Liver (tissue), 9 donors: ENCODE data around the gene CRADD. TPM values are rescaled to one million over a fixed set of nuclear protein-coding genes. Genes with fewer than 3 reads are reported as not detected.

Source experiments
- DNase-seq: peaks from one replicate; pipeline ENCODE4 v3.0.0-alpha.2; 2017; ENCODE audit warnings: low spot score
- H3K27ac ChIP-seq, 2 donors: one replicate each; pipeline ENCODE4 v1.7.0; 2013; ENCODE audit warnings: inconsistent platforms in 2 of 2, low read length in 2 of 2, control low read depth in 1 of 2, low read depth in 1 of 2, mild to moderate bottlenecking in 1 of 2
- H3K27me3 ChIP-seq, 4 donors: one replicate each; pipeline versions ENCODE4 v1.6.1 to v1.7.0; 2013; ENCODE audit warnings: low read length in 3 of 4, inconsistent platforms in 1 of 4, mild to moderate bottlenecking in 1 of 4, moderate library complexity in 1 of 4; ENCODE audit not compliant: control insufficient read depth in 4 of 4, insufficient read depth in 4 of 4
- H3K36me3 ChIP-seq, 4 donors: one replicate each; pipeline versions ENCODE4 v1.6.1 to v1.7.0; 2013; ENCODE audit warnings: low read length in 3 of 4, mild to moderate bottlenecking in 3 of 4, low read depth in 1 of 4, moderate library complexity in 1 of 4; ENCODE audit not compliant: control insufficient read depth in 4 of 4, insufficient read depth in 3 of 4
- H3K4me1 ChIP-seq, 4 donors: one replicate each; pipeline versions ENCODE4 v1.6.1 to v1.7.0; 2013; ENCODE audit warnings: low read length in 3 of 4, mild to moderate bottlenecking in 3 of 4, moderate library complexity in 1 of 4; ENCODE audit not compliant: control insufficient read depth in 4 of 4, insufficient read depth in 4 of 4
- H3K4me3 ChIP-seq, 3 donors: one replicate each; pipeline versions ENCODE4 v1.6.1 to v1.7.0; 2013; ENCODE audit warnings: low read length in 3 of 3, control low read depth in 1 of 3, low read depth in 1 of 3, mild to moderate bottlenecking in 1 of 3
- H3K9ac ChIP-seq, 2 donors: one replicate each; pipeline ENCODE4 v1.7.0; 2013; ENCODE audit warnings: low read length in 2 of 2, mild to moderate bottlenecking in 2 of 2, moderate library complexity in 2 of 2, control low read depth in 1 of 2, low read depth in 1 of 2
- H3K9me3 ChIP-seq, 4 donors: one replicate each; pipeline versions ENCODE4 v1.6.1 to v1.7.0; 2013; ENCODE audit warnings: low read length in 3 of 4; ENCODE audit not compliant: control insufficient read depth in 4 of 4
- CTCF ChIP-seq: fragments of 150-350 bp; IDR thresholded peaks from 2 replicates; pipeline ENCODE4 v1.5.1; 2017; ENCODE audit warnings: improper control_type of control experiment, low read depth, low read length; ENCODE audit not compliant: missing input control
- EGR1 ChIP-seq, 2 donors: IDR thresholded peaks; 2 replicates each; pipeline ENCODE4 v1.6.1; 2016 to 2018; ENCODE audit warnings: antibody characterized with exemption in 2 of 2, low read depth in 2 of 2
- FOXA1 ChIP-seq: IDR thresholded peaks from 2 replicates; pipeline ENCODE4 v1.6.1; 2016; ENCODE audit warnings: antibody characterized with exemption
- FOXA2 ChIP-seq: IDR thresholded peaks from 2 replicates; pipeline ENCODE4 v1.6.1; 2016; ENCODE audit warnings: antibody characterized with exemption
- GABPA ChIP-seq, 2 donors: IDR thresholded peaks in 1 of 2; conservative IDR thresholded peaks in 1 of 2; 2 replicates each; pipeline ENCODE4 v1.6.1; 2016; ENCODE audit warnings: antibody characterized with exemption in 2 of 2, mild to moderate bottlenecking in 1 of 2, moderate library complexity in 1 of 2
- HNF4A ChIP-seq, 2 donors: conservative IDR thresholded peaks; 2 replicates each; pipeline ENCODE4 v1.6.1; 2016; ENCODE audit warnings: antibody characterized with exemption in 2 of 2, mild to moderate bottlenecking in 2 of 2
- HNF4G ChIP-seq: IDR thresholded peaks from 2 replicates; pipeline ENCODE4 v1.6.1; 2016; ENCODE audit warnings: antibody characterized with exemption
- JUND ChIP-seq, 2 donors: IDR thresholded peaks; 2 replicates each; pipeline ENCODE4 v1.6.1; 2016; ENCODE audit warnings: antibody characterized with exemption in 2 of 2
- MAX ChIP-seq: IDR thresholded peaks from 2 replicates; pipeline ENCODE4 v1.6.1; 2016; ENCODE audit warnings: antibody characterized with exemption
- NR2F2 ChIP-seq: IDR thresholded peaks from 2 replicates; pipeline ENCODE4 v1.6.1; 2016; ENCODE audit warnings: antibody characterized with exemption
- RAD21 ChIP-seq, 2 donors: IDR thresholded peaks; 2 replicates each; pipeline ENCODE4 v1.6.1; 2016; ENCODE audit warnings: antibody characterized with exemption in 2 of 2, mild to moderate bottlenecking in 2 of 2
- RXRA ChIP-seq, 2 donors: IDR thresholded peaks; 2 replicates each; pipeline ENCODE4 v1.6.1; 2017 to 2018; ENCODE audit warnings: antibody characterized with exemption in 2 of 2, mild to moderate bottlenecking in 1 of 2
- SP1 ChIP-seq: IDR thresholded peaks from 2 replicates; pipeline ENCODE4 v1.6.1; 2018; ENCODE audit warnings: antibody characterized with exemption, mild to moderate bottlenecking
- TAF1 ChIP-seq: conservative IDR thresholded peaks from 2 replicates; pipeline ENCODE4 v1.6.1; 2016; ENCODE audit warnings: antibody characterized with exemption, mild to moderate bottlenecking
- YY1 ChIP-seq: IDR thresholded peaks from 2 replicates; pipeline ENCODE4 v1.6.1; 2016; ENCODE audit warnings: antibody characterized with exemption, mild to moderate bottlenecking
- ZBTB33 ChIP-seq: IDR thresholded peaks from 2 replicates; pipeline ENCODE4 v1.6.1; 2016; ENCODE audit warnings: antibody characterized with exemption
- WGBS: extraction: QIAGEN DNeasy Blood & Tissue Kit; methylation state at CpG from one replicate; pipeline ENCODE4 v1.1.7; 2013; 5-methylcytosine and 5-hydroxymethylcytosine counted together
- polyA plus RNA-seq, 2 donors: library from polyadenylated mRNA; stranded (reverse) in 1 of 2; unstranded in 1 of 2; fragments of 200-250 nt in 1 of 2; fragments of >200 nt in 1 of 2; fragmentation: Nextera tagmentation in 1 of 2; extraction: Ambion mirVana in 1 of 2; gene quantifications; one replicate each; pipeline versions ENCODE4 v1.2.1 to v1.2.3, GENCODE V29; 2013 to 2015
- total RNA-seq, 2 donors: library from RNA; depleted of rRNA; stranded (reverse); fragments of >200 nt; gene quantifications; one replicate each; pipeline ENCODE4 v1.2.3, GENCODE V29; 2014
- TF ChIP-seq, protein P1 (sequence below): IDR thresholded peaks from 2 replicates; pipeline ENCODE4 v1.6.1; 2016; ENCODE audit warnings: antibody characterized with exemption
- TF ChIP-seq, protein P2 (sequence below): IDR thresholded peaks from 2 replicates; pipeline ENCODE4 v1.6.1; 2016; ENCODE audit warnings: antibody characterized with exemption, mild to moderate bottlenecking
- donor health status: healthy.
- donor health status: healthy.
- donor health status: healthy.
- donor health status: healthy.
- donor health status: healthy.

Gene CRADD
- total and polyA plus RNA-seq, 4 donors, result 19.4 to 48.9 (median 29.6) TPM

GRCh38 chr12:93776581-93777018, 99.4 kb downstream of the CRADD start:
- Histone ChIP-seq H3K27ac (peak overlapping the region in 1 of 2 donors; percentile 68), H3K4me3 (no peak overlapping the region), H3K9ac (no peak overlapping the region), H3K36me3 (no peaks in the 10 kb centered on the region), H3K4me1 (peaks cover 0 to 2% (median under 1%) of the 10 kb centered on the region in 4 donors), H3K27me3 (no peaks in the 10 kb centered on the region), H3K9me3 (no peaks in the 10 kb centered on the region)
- DNase-seq, result no peak
- TF ChIP-seq CTCF, result no peak
- TF ChIP-seq, protein P1, sequence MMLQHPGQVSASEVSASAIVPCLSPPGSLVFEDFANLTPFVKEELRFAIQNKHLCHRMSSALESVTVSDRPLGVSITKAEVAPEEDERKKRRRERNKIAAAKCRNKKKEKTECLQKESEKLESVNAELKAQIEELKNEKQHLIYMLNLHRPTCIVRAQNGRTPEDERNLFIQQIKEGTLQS, result no peak
- 73% methylated on average over 2 of the region's 2 CpGs for WGBS

DNA sequence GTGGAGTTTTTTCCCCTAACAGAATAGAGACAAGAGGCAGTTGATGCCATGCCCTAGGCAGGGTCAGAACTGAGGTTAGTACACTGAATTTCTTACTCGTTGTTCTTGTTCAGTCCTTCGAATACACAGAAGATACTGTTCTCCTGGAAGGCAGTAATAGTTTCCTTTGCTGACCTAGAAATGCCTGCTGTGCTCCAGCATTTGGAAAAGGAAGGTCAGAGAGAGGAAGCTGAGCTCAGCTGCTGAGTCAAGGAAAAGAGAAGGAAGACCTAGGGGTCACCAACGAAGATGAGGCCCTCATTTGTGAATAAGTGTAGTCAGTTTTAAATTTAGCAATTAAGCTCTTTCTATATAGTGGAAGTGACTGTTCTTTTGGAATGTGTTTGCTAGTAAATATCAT, 100.1 kb downstream of the CRADD start:
- peak overlapping the region; percentile 64 to 68 for H3K27ac ChIP-seq
- TF ChIP-seq EGR1 (IDR thresholded peaks at IDR 0.05; ENCODE audit: low read depth in 2 of 2) (no peak), GABPA (IDR thresholded peaks at IDR 0.05 in 1 of 2, conservative IDR thresholded peaks at IDR 0.05 in 1 of 2) (no peak), RAD21 (IDR thresholded peaks at IDR 0.05) (peak; percentile 52 to 53), YY1 (peak; percentile 29), CTCF (no peak), ZBTB33 (no peak), RXRA (IDR thresholded peaks at IDR 0.05) (peak; percentile 51 to 62), JUND (IDR thresholded peaks at IDR 0.05) (peak; percentile 13 to 48), TAF1 (no peak), MAX (peak; percentile 40), NR2F2 (peak; percentile 96), FOXA2 (no peak), SP1 (peak; percentile 40), FOXA1 (no peak), HNF4G (no peak), HNF4A (conservative IDR thresholded peaks at IDR 0.05) (no peak)
- TF ChIP-seq, protein P2, sequence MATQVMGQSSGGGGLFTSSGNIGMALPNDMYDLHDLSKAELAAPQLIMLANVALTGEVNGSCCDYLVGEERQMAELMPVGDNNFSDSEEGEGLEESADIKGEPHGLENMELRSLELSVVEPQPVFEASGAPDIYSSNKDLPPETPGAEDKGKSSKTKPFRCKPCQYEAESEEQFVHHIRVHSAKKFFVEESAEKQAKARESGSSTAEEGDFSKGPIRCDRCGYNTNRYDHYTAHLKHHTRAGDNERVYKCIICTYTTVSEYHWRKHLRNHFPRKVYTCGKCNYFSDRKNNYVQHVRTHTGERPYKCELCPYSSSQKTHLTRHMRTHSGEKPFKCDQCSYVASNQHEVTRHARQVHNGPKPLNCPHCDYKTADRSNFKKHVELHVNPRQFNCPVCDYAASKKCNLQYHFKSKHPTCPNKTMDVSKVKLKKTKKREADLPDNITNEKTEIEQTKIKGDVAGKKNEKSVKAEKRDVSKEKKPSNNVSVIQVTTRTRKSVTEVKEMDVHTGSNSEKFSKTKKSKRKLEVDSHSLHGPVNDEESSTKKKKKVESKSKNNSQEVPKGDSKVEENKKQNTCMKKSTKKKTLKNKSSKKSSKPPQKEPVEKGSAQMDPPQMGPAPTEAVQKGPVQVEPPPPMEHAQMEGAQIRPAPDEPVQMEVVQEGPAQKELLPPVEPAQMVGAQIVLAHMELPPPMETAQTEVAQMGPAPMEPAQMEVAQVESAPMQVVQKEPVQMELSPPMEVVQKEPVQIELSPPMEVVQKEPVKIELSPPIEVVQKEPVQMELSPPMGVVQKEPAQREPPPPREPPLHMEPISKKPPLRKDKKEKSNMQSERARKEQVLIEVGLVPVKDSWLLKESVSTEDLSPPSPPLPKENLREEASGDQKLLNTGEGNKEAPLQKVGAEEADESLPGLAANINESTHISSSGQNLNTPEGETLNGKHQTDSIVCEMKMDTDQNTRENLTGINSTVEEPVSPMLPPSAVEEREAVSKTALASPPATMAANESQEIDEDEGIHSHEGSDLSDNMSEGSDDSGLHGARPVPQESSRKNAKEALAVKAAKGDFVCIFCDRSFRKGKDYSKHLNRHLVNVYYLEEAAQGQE, result no peak
- TF ChIP-seq, protein P1, result no peak
- no peaks in the 10 kb centered on the region for H3K9me3 ChIP-seq
- no peak for DNase-seq
- WGBS, result 71% methylated on average over 3 of the region's 3 CpGs
- no peak overlapping the region for H3K4me3 ChIP-seq
- H3K27me3 ChIP-seq, result no peaks in the 10 kb centered on the region
- H3K36me3 ChIP-seq, result no peaks in the 10 kb centered on the region
- peaks cover 0 to 2% (median under 1%) of the 10 kb centered on the region in 4 donors for H3K4me1 ChIP-seq
- no peak overlapping the region for H3K9ac ChIP-seq
